ENCODE results near the gene FAM107A. TPM values are rescaled to one million over a fixed set of nuclear protein-coding genes. Genes with fewer than 3 reads are reported as not detected.

FAM107A gene
- total RNA-seq, 2 donors from 2014 or later, result not detected

GRCh38 chr3:58565621-58566397, 11.4 kb downstream of the FAM107A start:
- Mint-ChIP-seq H3K27ac (peak overlapping the region; percentile 52), H3K36me3 (ENCODE audit: low read depth) (no peaks in the 10 kb centered on the region), H3K4me3 (no peak overlapping the region), H3K27me3 (ENCODE audit: insufficient read depth) (peaks cover 3% of the 10 kb centered on the region), H3K9me3 (no peaks in the 10 kb centered on the region), H3K4me1 (peaks cover 26% of the 10 kb centered on the region)
- Histone ChIP-seq H3K27ac (ENCODE audit: low read depth, low read length) (no peak overlapping the region), H3K9ac (ENCODE audit: extremely low read depth, low read length, poor library complexity, severe bottlenecking) (no peak overlapping the region), H3K4me1 (ENCODE audit: control insufficient read depth, insufficient read depth, low read length) (peaks cover 5% of the 10 kb centered on the region), H3K4me3 (ENCODE audit: low read length) (no peak overlapping the region), H3K36me3 (ENCODE audit: control insufficient read depth, insufficient read depth, low read length) (no peaks in the 10 kb centered on the region), H3K27me3 (ENCODE audit: control insufficient read depth, insufficient read depth, low read length, poor library complexity, severe bottlenecking) (no peaks in the 10 kb centered on the region), H3K9me3 (ENCODE audit: control insufficient read depth, low read length) (no peaks in the 10 kb centered on the region)
- 66 to 80% methylated on average over 4 to 12 of the region's 12 CpGs for WGBS, 2 experiments (ENCODE audit: insufficient coverage in 1 of 2, insufficient read length in 1 of 2)
- TF ChIP-seq, protein P1, sequence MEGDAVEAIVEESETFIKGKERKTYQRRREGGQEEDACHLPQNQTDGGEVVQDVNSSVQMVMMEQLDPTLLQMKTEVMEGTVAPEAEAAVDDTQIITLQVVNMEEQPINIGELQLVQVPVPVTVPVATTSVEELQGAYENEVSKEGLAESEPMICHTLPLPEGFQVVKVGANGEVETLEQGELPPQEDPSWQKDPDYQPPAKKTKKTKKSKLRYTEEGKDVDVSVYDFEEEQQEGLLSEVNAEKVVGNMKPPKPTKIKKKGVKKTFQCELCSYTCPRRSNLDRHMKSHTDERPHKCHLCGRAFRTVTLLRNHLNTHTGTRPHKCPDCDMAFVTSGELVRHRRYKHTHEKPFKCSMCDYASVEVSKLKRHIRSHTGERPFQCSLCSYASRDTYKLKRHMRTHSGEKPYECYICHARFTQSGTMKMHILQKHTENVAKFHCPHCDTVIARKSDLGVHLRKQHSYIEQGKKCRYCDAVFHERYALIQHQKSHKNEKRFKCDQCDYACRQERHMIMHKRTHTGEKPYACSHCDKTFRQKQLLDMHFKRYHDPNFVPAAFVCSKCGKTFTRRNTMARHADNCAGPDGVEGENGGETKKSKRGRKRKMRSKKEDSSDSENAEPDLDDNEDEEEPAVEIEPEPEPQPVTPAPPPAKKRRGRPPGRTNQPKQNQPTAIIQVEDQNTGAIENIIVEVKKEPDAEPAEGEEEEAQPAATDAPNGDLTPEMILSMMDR (conservative IDR thresholded peaks at IDR 0.05), result no peak
- peak; percentile 88 for DNase-seq

DNA sequence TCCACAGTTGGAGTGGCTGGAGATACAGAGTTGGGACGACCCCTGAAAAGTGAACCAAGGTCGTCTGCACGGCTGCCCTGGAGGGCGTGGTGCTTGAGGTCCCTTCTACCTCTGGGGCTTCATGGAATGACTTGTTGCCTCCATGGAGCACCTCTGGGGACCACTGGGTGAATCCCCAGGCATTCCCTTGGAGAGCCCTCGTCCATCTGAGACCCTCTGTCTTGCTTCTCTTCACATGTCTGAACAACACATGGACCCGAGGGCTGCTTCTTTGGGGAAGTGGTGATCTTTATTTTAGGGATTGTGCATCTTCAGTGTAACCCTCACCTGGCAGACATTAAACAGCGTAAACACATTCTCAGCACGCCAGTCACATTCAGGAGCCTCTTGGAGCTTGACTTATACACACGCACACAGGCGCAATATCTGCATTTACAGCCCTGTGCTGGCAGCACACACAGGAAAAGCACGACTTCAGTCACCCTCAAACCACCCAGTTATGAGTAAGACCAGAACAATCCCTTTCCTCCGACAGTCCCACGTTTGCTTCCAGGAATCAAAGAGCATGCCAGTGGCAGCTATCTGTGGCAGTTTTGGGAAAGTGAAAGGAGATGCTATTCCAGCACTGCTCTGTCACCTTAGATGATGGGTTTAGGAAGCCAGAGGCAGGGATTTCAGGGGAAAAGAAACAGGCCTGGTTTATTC, 12.6 kb downstream of the FAM107A start:
- Histone ChIP-seq H3K9me3 (ENCODE audit: control insufficient read depth, low read length) (no peaks in the 10 kb centered on the region), H3K4me3 (ENCODE audit: low read length) (no peak overlapping the region), H3K9ac (ENCODE audit: extremely low read depth, low read length, poor library complexity, severe bottlenecking) (no peak overlapping the region), H3K4me1 (ENCODE audit: control insufficient read depth, insufficient read depth, low read length) (peaks cover 5% of the 10 kb centered on the region), H3K36me3 (ENCODE audit: control insufficient read depth, insufficient read depth, low read length) (no peaks in the 10 kb centered on the region), H3K27me3 (ENCODE audit: control insufficient read depth, insufficient read depth, low read length, poor library complexity, severe bottlenecking) (no peaks in the 10 kb centered on the region), H3K27ac (ENCODE audit: low read depth, low read length) (no peak overlapping the region)
- Mint-ChIP-seq H3K27ac (no peak overlapping the region), H3K27me3 (ENCODE audit: insufficient read depth) (peaks cover 3% of the 10 kb centered on the region), H3K4me3 (no peak overlapping the region), H3K9me3 (no peaks in the 10 kb centered on the region), H3K36me3 (ENCODE audit: low read depth) (no peaks in the 10 kb centered on the region), H3K4me1 (peaks cover 28% of the 10 kb centered on the region)
- peak; percentile 49 for DNase-seq
- 81 to 90% methylated on average over 11 to 13 of the region's 13 CpGs for WGBS, 2 experiments (ENCODE audit: insufficient coverage in 1 of 2, insufficient read length in 1 of 2)
- TF ChIP-seq, protein P1 (conservative IDR thresholded peaks at IDR 0.05), result no peak

- no peak overlapping the region for H3K27ac ChIP-seq (ENCODE audit: low read depth, low read length)
- H3K27ac Mint-ChIP-seq, result no peak overlapping the region
- no peaks in the 10 kb centered on the region for H3K36me3 ChIP-seq (ENCODE audit: control insufficient read depth, insufficient read depth, low read length)
- WGBS, 2 experiments (ENCODE audit: insufficient coverage in 1 of 2, insufficient read length in 1 of 2), result 95 to 100% methylated on average over 1 of the region's 1 CpG
- no peak overlapping the region for H3K4me3 Mint-ChIP-seq
- H3K9me3 ChIP-seq (ENCODE audit: control insufficient read depth, low read length), result no peaks in the 10 kb centered on the region
- TF ChIP-seq, protein P1 (conservative IDR thresholded peaks at IDR 0.05), result no peak
- no peaks in the 10 kb centered on the region for H3K9me3 Mint-ChIP-seq
- no peak overlapping the region for H3K4me3 ChIP-seq (ENCODE audit: low read length)
- DNase-seq, result no peak
- no peak overlapping the region for H3K9ac ChIP-seq (ENCODE audit: extremely low read depth, low read length, poor library complexity, severe bottlenecking)
- peaks cover 3% of the 10 kb centered on the region for H3K27me3 Mint-ChIP-seq (ENCODE audit: insufficient read depth)
- H3K27me3 ChIP-seq (ENCODE audit: control insufficient read depth, insufficient read depth, low read length, poor library complexity, severe bottlenecking), result no peaks in the 10 kb centered on the region
- peaks cover 28% of the 10 kb centered on the region for H3K4me1 Mint-ChIP-seq
- H3K4me1 ChIP-seq (ENCODE audit: control insufficient read depth, insufficient read depth, low read length), result peaks cover 5% of the 10 kb centered on the region
- no peaks in the 10 kb centered on the region for H3K36me3 Mint-ChIP-seq (ENCODE audit: low read depth)
Observed at GRCh38 chr3:58564054-58564453, 13.1 kb downstream of the FAM107A start.
